ENCODE data around the gene TBC1D9B. TPM values are rescaled to one million over a fixed set of nuclear protein-coding genes. Genes with fewer than 3 reads are reported as not detected.

The TBC1D9B gene
- total and polyA plus RNA-seq, 2 of the 13 experiments (the other 11 are each of a cell fraction or from before 2014, with no cell fraction given) = 35.0 to 50.0 TPM

GRCh38 chr5:179858586-179859427 is 48.9 kb downstream of the TBC1D9B start, which contains the start of gene MRNIP (continued):
- TF ChIP-seq ZNF407 (CRISPR knock-in tag; IDR thresholded peaks at IDR 0.05; ENCODE audit: not compliant biosample characterization) (peak; percentile 85), ZMAT3 (CRISPR knock-in tag; conservative IDR thresholded peaks at IDR 0.05) (peak; percentile 89; the same call in 1 of the 2 replicates), ZNF879 (CRISPR knock-in tag; IDR thresholded peaks at IDR 0.05) (peak; percentile 66), ZBTB7A (CRISPR knock-in tag; IDR thresholded peaks at IDR 0.05) (0 out of 2 replicates have a peak, but pooled peaks have one; percentile 34), ELK4 (CRISPR knock-in tag; IDR thresholded peaks at IDR 0.05; ENCODE audit: borderline replicate concordance) (no peak), FOXP1 (IDR thresholded peaks at IDR 0.05) (no peak), FOXP1 (CRISPR knock-in tag; IDR thresholded peaks at IDR 0.05) (0 out of 2 replicates have a peak, but pooled peaks have one; percentile 30), TFDP1 (CRISPR knock-in tag; IDR thresholded peaks at IDR 0.05; ENCODE audit: borderline replicate concordance) (peak; percentile 81; the same call in 1 of the 2 replicates), ZNF558 (CRISPR knock-in tag; IDR thresholded peaks at IDR 0.05; ENCODE audit: borderline replicate concordance) (peak; percentile 73; the same call in 1 of the 2 replicates), RAD21 (CRISPR knock-in tag; IDR thresholded peaks at IDR 0.05) (peak; percentile 17; the same call in 1 of the 2 replicates), ZBTB49 (CRISPR knock-in tag; IDR thresholded peaks at IDR 0.05; ENCODE audit: borderline replicate concordance) (no peak), ZSCAN29 (CRISPR knock-in tag; conservative IDR thresholded peaks at IDR 0.05) (peak; percentile 68; the same call in 1 of the 2 replicates), ZNF549 (CRISPR knock-in tag; IDR thresholded peaks at IDR 0.05) (0 out of 2 replicates have a peak, but pooled peaks have one; percentile 61), FOXJ3 (CRISPR knock-in tag; IDR thresholded peaks at IDR 0.05; ENCODE audit: borderline replicate concordance) (peak; percentile 29; the same call in 1 of the 2 replicates)

All from HepG2 (cell line).